Transverse colon (tissue), 4 donors: Measurements from ENCODE around the gene PECR. TPM values are rescaled to one million over a fixed set of nuclear protein-coding genes. Genes with fewer than 3 reads are reported as not detected.

Source experiments
- DNase-seq: peaks from one replicate; pipeline ENCODE4 v3.0.0-alpha.2; 2019
- H3K27ac ChIP-seq, 4 donors: fragments of 200-600 bp; sonication (generic); 2 replicates each; pipeline ENCODE4 v1.5.1; 2016 to 2018; ENCODE audit warnings: inconsistent platforms in 4 of 4
- H3K27me3 ChIP-seq: fragments of 200-600 bp; sonication (generic); 2 replicates; pipeline ENCODE4 v1.5.1; 2017; ENCODE audit warnings: inconsistent platforms
- H3K36me3 ChIP-seq, 4 donors: fragments of 200-600 bp; sonication (generic); 2 replicates each; pipeline ENCODE4 v1.5.1; 2017 to 2019; ENCODE audit warnings: inconsistent platforms in 4 of 4
- H3K4me1 ChIP-seq, 4 donors: fragments of 200-600 bp; sonication (generic); 2 replicates each; pipeline ENCODE4 v1.5.1; 2017 to 2020; ENCODE audit warnings: inconsistent platforms in 4 of 4
- H3K4me3 ChIP-seq, 4 donors: fragments of 200-600 bp; sonication (generic); 1 replicate in 1 of 4; 2 replicates in 3 of 4; pipeline versions ENCODE4 v1.5.1 to v1.6.1; 2017 to 2019; ENCODE audit warnings: inconsistent platforms in 4 of 4
- H3K9me3 ChIP-seq, 2 donors: fragments of 200-600 bp; sonication (generic); 2 replicates each; pipeline ENCODE4 v1.5.1; 2017 to 2019; ENCODE audit warnings: inconsistent platforms in 2 of 2
- EP300 ChIP-seq: sonication (generic); formaldehyde crosslinking; IDR thresholded peaks from one replicate; pipeline ENCODE4 v1.6.1; 2017; ENCODE audit warnings: antibody characterized with exemption, low read depth
- POLR2A ChIP-seq: fragments of 450-650 bp; IDR thresholded peaks from one replicate; pipeline ENCODE4 v1.6.1; 2016; ENCODE audit warnings: antibody characterized with exemption, mild to moderate bottlenecking, moderate library complexity
- POLR2AphosphoS5 ChIP-seq, 3 donors: sonication (generic); formaldehyde crosslinking; IDR thresholded peaks; one replicate each; pipeline ENCODE4 v1.6.1; 2016; ENCODE audit warnings: antibody characterized with exemption in 3 of 3
- WGBS, 2 donors: methylation state at CpG; one replicate each; pipeline ENCODE4 v1.1.5; 2018; ENCODE audit warnings: low coverage in 1 of 2; 5-methylcytosine and 5-hydroxymethylcytosine counted together
- in situ Hi-C, 4 donors: fragments of 200-750 bp; cut with MboI; loops; one replicate each; pipeline versions ENCODE4 v1.15.0 to v1.15.1; 2017; ENCODE audit warnings: low sequenced_read_pairs in 3 of 4, low pct_ligation_motif_present in 1 of 4, low pct_unique_long_range_greater_than_20kb in 1 of 4
- intact Hi-C: fragments of 100-400 bp; cut with DNase I; formaldehyde crosslinking; loops from one replicate; pipeline ENCODE4 v1.15.1; 2023; ENCODE audit warnings: low total_unique reads
- total RNA-seq, 4 donors: library from RNA; depleted of rRNA; stranded (reverse); fragments of >200 nt; gene quantifications; one replicate each; pipeline ENCODE4 v1.1.0, GENCODE V29; 2016
- TF ChIP-seq, protein P1 (sequence below), 5 experiments: fragments of 200-600 bp in 3 of 5; fragments of 450-650 bp in 2 of 5; sonication (generic) in 3 of 5; IDR thresholded peaks; 1 replicate in 2 of 5; 2 replicates in 3 of 5; pipeline ENCODE4 v1.5.1; 2016 to 2017; ENCODE audit warnings: antibody characterized with exemption in 5 of 5, inconsistent platforms in 3 of 5, mild to moderate bottlenecking in 2 of 5, moderate library complexity in 1 of 5

Gene PECR
- total RNA-seq, 4 donors from 2014 or later: 10.3 to 137 (median 25.8) TPM

GRCh38 chr2:216055680-216056079, 25.9 kb downstream of the PECR start:
- no peaks in the 10 kb centered on the region for H3K27me3 ChIP-seq
- no peak overlapping the region for H3K4me3 ChIP-seq
- no peaks in the 10 kb centered on the region for H3K36me3 ChIP-seq
- no peaks in the 10 kb centered on the region for H3K9me3 ChIP-seq
- intact Hi-C loops (no loop called here), in situ Hi-C loops (no loop called here)
- WGBS, 2 donors: 92 to 95% methylated on average over 4 of the region's 4 CpGs
- no peak overlapping the region for H3K27ac ChIP-seq
- H3K4me1 ChIP-seq: peaks cover 4 to 24% (median 9%) of the 10 kb centered on the region in 4 donors
- TF ChIP-seq EP300: no peak
- no peak for TF ChIP-seq POLR2AphosphoS5 (IDR thresholded peaks at IDR 0.05)
- TF ChIP-seq POLR2A: no peak
- TF ChIP-seq, protein P1, sequence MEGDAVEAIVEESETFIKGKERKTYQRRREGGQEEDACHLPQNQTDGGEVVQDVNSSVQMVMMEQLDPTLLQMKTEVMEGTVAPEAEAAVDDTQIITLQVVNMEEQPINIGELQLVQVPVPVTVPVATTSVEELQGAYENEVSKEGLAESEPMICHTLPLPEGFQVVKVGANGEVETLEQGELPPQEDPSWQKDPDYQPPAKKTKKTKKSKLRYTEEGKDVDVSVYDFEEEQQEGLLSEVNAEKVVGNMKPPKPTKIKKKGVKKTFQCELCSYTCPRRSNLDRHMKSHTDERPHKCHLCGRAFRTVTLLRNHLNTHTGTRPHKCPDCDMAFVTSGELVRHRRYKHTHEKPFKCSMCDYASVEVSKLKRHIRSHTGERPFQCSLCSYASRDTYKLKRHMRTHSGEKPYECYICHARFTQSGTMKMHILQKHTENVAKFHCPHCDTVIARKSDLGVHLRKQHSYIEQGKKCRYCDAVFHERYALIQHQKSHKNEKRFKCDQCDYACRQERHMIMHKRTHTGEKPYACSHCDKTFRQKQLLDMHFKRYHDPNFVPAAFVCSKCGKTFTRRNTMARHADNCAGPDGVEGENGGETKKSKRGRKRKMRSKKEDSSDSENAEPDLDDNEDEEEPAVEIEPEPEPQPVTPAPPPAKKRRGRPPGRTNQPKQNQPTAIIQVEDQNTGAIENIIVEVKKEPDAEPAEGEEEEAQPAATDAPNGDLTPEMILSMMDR (IDR thresholded peaks at IDR 0.05): no peak
- no peak for DNase-seq

GRCh38 chr2:216052420-216052819, 29.2 kb downstream of the PECR start:
- Histone ChIP-seq H3K27me3 (no peaks in the 10 kb centered on the region), H3K4me1 (peaks cover 0 to 11% (median 7%) of the 10 kb centered on the region in 4 donors), H3K4me3 (no peak overlapping the region), H3K36me3 (peaks cover 0 to 5% (median 0%) of the 10 kb centered on the region in 4 donors), H3K27ac (no peak overlapping the region), H3K9me3 (no peaks in the 10 kb centered on the region)
- intact Hi-C loops: no loop called here
- DNase-seq: no peak
- in situ Hi-C loops: no loop called here
- no peak for TF ChIP-seq POLR2AphosphoS5 (IDR thresholded peaks at IDR 0.05)
- no peak for TF ChIP-seq EP300
- TF ChIP-seq POLR2A: no peak
- TF ChIP-seq, protein P1 (IDR thresholded peaks at IDR 0.05): no peak
- WGBS, 2 donors: 90 to 100% methylated on average over 2 of the region's 2 CpGs

DNA sequence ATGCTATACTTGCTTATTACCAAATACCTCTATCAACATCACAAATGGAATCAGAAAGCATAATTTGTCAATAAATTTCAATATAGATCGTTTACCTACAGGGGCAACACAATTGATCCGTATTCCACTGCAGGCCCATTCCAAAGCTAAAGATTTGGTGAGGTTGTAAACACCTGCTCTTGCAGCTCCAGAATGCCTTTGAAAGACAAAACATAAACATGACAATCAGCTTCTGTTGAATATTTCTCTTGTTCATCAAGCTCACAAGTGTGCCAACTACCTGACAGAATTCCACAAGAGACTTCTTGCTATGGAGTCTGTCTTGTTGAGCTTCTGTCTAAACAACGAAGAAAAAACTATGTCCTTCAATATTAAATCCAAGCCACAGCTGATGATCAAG, 30.3 kb downstream of the PECR start:
- TF ChIP-seq, protein P1 (IDR thresholded peaks at IDR 0.05): no peak
- TF ChIP-seq POLR2AphosphoS5 (IDR thresholded peaks at IDR 0.05): no peak
- TF ChIP-seq POLR2A: no peak
- TF ChIP-seq EP300: no peak
- 90 to 94% methylated on average over 3 of the region's 3 CpGs for WGBS, 2 donors
- no peak for DNase-seq
- Histone ChIP-seq H3K36me3 (peaks cover 0 to 5% (median 0%) of the 10 kb centered on the region in 4 donors), H3K4me1 (peaks cover 0 to under 1% (median 0%) of the 10 kb centered on the region in 4 donors), H3K27me3 (no peaks in the 10 kb centered on the region), H3K27ac (no peak overlapping the region), H3K9me3 (no peaks in the 10 kb centered on the region), H3K4me3 (no peak overlapping the region)
- intact Hi-C loops: no loop called here
- in situ Hi-C loops: no loop called here

GRCh38 chr2:216049452-216049851, 32.2 kb downstream of the PECR start:
- Histone ChIP-seq H3K4me3 (no peak overlapping the region), H3K36me3 (peaks cover 0 to 5% (median 0%) of the 10 kb centered on the region in 4 donors), H3K4me1 (no peaks in the 10 kb centered on the region), H3K27ac (no peak overlapping the region), H3K27me3 (no peaks in the 10 kb centered on the region), H3K9me3 (no peaks in the 10 kb centered on the region)
- intact Hi-C loops (no loop called here), in situ Hi-C loops (loop anchor here in 1 of 4 donors (25.0 kb wide), 1 partner anchor 613 kb away; no protein-coding TSS in a partner anchor)
- no peak for DNase-seq
- TF ChIP-seq POLR2AphosphoS5 (IDR thresholded peaks at IDR 0.05) (no peak), EP300 (no peak), POLR2A (no peak)
- TF ChIP-seq, protein P1 (IDR thresholded peaks at IDR 0.05): no peak
- 91 to 92% methylated on average over 2 of the region's 2 CpGs for WGBS, 2 donors
